ENCODE results near the gene INPP5A.

Gene INPP5A

DNA sequence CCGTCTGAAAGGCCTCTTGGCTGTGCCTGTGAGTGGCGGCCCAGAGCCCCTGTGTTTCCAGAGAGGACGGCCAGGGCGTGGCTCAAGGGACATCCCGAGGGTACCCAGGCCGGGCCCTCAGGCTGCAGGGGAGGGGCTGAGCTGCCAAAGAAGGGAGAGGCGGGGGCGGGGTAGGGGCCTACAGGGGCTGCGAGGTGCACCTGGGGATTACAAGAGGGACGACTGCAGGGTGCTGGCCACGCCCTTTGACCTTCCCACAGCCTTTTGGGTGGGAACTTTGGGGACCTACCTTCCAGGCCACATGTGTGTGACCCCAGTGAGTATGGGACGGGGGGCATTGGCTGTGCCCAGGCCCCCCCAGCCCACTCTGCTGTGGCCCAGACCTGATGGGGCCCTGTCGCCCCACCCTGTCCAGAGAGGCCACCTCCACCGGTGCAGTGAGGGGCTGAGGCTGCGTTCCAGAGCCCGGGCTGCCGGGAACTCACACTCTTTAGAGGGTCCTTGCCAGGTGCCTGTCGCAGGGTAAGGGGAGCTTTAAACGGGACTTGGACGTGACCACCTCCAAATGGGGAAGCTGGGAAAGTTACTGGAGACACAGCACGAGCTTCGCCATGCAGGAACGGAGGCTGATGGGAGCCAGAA, 267.3 kb downstream of the INPP5A start:
- no peak for DNase-seq (ENCODE audit: low read depth)

DNA sequence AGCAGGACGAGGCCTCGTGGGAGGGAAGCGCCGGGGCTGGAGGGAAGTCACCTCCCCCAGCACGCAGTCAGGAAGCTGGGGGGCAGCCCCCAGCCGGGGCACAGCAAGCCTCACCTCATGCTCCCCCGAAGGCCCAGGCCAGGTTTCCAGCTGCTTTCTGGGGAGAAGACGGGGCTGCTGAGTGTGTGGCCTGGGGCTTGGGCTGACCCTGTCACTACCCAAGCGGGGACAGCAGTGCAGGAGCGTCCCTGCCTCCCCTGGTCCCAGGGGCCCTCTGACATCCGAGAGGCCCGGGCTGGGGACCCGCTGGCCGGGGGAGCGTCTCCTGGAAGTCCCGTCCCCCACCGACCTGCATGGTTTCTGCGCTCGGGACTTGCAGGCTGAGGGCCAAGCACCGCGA, 268.0 kb downstream of the INPP5A start:
- DNase-seq (ENCODE audit: low read depth) = no peak

DNA sequence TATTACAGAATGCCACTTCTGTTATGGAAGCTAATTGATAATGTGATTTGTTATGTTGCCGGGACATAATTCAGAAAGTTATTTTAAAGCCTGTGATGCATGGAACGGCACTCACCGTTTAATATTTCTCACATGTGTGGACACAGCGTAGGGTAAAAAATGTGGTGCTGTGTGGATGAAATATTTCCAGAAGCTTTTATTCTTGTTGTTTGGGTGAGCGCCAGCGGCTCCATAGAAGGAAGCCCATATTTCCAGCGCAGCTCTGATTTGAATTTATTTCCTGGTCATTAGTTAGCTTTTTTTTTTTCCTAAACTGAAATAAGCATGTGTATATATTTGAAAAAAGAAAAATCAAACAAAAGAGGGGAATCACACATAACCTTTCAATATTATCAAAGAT, 268.5 kb downstream of the INPP5A start:
- DNase-seq (ENCODE audit: low read depth) = no peak

DNA sequence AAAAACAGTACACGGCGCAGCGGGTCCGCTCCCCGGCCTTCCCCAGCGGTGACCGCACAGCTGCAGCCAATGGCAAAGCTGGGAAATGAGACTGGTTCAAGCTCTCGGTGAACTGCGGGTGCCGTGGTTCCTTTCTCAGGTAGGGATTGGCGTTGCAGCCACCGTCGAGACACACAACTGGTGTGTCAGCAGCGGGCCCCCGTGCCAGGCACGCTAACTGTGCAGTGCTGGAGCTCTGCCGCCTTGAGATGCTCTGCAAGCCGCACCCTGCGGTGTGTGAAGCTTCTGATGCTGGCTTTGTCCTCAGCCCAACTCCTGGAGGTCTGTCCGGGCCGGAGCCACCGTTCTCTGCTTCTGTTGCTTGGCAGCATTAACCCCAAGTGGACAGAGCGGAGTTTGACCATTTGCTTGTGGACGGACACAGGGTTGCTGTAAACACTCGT, 269.0 kb downstream of the INPP5A start:
- DNase-seq (ENCODE audit: low read depth) = no peak

GRCh38 chr10:132807621-132808049, 270.0 kb downstream of the INPP5A start:
- DNase-seq (ENCODE audit: low read depth) = no peak

DNA sequence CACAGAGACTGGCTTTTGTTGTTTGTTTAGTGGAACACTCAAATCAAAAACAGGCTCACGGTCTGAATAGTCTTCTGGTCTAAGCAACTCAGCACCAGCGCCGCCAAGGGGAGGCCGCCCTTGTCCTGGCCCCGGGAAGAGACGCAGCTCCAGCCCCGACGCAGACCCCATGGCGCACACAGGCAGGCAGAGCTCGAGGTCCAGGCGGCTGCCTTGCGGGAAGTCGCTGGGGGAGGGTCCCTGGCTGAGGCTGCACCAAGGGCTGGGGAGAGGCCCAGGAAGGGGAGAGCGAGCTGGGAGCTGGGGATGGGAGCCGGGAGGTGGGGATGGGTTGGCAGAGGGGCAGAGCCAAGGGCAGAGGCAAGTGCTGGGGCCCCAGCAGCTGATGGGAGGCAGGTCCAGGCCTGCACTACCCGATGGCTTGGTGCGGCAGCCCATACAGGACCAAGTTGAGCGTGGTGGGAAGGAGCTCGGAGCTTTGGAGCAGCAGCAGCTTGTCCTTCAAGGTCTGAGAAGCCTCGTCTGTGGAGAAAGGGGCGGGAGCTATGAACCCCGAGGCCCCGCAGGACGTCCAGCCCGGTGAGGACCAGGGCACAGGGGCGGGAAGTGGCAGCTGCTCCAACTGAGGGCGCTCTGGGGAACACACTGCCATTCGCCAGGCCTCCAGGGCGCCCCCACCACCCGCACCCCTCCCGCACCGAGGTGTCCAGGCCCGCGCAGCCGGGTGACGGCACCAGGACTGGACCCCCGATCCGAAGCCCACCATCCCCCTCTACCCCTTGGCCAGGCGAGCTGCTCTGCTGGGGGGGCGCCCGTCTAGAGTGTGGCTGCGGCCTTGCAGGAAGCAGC, 271.0 kb downstream of the INPP5A start:
- DNase-seq (ENCODE audit: low read depth) = no peak

DNA sequence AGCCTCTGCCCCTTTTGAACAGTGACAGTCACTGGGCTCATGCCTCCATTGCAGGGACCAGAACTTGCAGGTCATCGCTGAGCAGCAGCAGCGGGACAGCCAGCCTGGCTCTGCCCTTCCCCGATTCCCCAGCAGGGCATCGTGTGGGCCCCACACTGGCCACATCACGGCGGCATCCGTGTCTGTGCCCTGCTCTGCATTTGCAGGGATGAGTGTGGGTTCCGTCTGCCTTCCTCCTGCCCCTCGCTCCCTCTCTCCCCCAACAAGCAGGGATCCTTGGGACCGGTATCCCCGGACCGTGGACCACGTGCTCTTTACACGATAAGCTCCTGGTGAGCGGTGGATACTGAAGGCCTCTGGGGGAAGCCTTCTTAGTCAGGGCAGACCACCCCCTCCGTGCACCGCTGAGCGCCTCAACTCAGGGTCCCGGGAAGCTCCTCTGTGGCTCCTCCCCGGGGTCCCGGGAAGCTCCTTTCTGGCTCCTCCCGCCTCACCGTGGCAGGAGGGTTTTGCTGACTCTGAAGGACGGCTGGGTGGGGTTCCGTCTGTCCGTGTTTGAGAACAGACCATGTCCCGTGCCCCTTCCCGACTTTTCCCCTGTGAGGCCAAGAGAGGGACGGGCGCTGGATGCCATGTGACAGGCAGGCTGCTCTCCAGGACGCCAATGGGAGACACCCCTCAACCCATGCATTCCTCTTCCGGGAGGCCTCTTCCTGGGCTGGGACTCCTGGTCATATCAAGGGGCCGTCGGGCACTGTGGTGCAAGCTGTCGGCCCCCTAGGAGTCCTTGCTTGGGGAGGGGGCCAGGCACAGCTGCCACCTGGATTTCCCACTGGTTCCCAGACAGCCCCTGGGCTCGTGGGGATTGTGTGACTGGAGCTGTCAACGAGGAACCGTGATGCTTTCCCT, 271.9 kb downstream of the INPP5A start:
- no peak for DNase-seq (ENCODE audit: low read depth)

DNA sequence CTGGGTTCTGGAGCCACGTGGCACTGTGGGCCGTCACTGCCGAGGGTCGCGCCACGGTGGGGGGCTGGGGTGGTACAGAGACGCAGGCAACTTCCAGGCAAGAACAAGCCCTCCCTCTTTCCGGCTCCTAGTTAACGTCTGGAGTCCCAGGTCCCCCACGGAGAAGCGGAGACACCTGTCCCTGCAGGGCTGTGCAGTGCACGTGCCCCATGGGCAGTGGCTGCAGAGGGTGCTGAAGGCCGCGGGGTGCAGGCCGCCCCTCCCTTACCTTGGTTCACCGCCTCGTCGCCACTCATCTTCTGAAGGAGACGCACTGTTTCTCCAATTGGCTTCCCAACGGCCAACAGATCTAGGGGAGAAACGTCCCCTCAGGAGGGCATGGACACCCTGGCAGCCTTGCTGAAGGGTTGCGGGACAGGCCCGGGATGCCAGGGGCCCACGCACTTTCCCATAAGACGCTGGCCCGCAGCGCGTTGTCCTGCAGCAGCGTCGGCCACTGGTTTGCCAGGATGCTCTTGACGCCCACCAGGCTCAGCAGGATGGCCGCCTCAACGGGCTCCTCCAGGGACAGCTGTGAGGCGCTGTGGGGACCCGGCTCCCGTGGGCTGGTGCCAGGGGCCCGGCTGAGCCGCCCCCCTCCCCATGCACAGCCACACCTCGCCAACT, 272.7 kb downstream of the INPP5A start:
- DNase-seq (ENCODE audit: low read depth) = no peak

- no peak for DNase-seq (ENCODE audit: low read depth)
These were observed 273.5 kb downstream of the INPP5A start for GRCh38 chr10:132810807-132811700.

DNA sequence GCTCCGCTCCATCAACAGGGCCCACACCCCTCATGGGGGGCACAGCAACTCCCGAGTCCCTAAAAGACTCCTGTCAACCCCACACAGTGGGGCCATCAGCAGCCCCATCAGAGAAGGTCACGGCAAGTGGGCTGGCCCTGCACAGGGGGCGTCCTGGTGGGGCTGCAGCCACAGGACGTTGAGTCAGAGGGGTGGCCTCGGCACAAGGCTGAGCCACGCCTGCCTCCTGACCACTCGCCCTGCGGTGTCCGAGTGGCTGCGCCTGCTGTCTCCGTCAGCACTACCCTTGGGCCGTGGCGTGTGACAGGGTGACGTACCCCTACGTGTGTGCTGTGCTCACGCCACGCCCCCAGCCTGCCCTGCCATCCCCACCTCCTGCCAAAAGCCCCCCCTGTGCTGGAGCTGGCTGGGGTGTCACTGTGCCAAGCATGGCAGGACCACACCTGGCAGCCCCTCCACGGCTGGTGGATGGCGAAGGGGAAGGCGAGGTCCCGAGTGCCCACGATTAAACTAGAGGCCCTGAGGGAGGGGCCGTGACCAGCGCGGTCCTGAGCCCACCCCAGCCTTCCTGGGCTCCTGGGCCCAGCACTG, 274.4 kb downstream of the INPP5A start:
- DNase-seq (ENCODE audit: low read depth) = no peak

DNA sequence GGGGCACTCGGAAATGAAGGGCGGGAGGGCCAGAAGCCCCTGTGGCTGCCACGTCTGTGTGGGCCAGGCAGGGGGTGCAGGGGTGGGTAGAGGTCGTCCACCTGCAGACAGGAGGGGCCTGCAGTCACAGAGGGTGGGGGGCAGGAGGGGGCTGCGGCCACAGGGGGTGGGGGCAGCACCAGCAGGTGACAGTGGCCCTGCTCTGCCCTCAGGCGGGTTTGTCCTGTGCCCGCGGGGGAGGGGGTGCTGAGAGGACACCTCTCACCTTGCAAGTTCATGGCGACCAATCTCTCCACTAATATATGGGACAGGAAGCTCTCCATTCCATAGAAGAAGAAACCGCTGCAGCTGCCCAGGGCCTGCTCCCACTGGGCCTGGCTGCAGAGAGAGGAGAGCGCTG, 274.9 kb downstream of the INPP5A start:
- no peak for DNase-seq (ENCODE audit: low read depth)

DNA sequence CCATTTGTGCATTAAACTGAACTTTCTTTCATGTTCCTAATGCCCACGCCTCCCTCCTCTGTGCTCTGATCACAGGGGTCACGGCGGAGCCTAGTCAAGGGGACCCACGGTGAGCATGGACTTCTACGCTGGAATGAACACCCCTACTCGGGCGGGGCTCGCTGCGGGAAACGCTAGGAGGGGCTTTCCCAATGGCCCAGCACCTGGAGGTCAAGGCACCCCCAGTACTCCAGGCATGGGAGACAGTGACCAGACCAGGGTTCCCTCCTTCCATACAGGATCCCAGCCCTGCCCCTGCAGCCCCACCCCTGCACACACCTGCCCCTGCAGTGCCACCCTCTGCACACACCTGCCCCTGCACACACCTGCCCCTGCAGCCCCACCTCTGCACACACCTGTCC, 275.4 kb downstream of the INPP5A start:
- no peak for DNase-seq (ENCODE audit: low read depth)

DNA sequence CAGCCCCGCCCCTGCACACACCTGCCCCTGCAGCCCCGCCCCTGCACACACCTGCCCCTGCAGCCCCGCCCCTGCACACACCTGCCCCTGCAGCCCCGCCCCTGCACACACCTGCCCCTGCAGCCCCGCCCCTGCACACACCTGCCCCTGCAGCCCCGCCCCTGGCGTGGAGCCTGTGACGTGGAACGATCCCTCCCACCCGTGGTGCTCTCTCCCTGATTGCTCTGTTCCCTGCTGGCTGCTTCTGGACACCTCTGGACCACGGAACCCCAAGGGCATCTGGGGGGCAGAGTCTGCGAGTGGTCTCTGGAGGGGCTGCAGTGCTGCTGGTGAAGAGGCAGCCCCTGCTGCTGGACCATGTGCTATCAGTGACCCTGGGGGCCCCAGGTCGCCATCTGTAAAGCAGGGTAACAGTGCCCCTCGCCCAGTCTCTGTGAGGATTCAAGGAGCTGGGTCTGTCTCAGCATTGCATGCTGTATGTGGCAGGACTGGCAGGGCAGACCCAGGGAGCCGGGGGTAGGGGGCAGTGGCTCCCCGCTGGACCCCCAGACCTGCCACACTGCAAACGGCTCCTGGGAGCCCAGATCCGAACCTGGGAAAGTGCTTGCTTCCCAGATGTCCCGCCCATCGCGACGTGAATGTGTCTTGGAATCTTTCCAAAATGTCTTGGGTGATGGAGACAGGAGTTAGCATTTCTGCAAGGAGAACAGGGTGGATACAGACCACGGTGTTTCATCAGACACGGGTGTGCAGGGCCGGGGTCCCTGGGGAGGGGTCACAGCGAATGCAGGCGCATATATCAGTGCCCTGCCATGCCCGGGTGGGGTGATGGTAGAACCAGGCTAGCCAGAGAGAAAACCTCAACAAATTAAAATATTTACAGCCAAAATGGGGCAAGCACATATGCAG, 276.2 kb downstream of the INPP5A start:
- no peak for DNase-seq (ENCODE audit: low read depth)

DNA sequence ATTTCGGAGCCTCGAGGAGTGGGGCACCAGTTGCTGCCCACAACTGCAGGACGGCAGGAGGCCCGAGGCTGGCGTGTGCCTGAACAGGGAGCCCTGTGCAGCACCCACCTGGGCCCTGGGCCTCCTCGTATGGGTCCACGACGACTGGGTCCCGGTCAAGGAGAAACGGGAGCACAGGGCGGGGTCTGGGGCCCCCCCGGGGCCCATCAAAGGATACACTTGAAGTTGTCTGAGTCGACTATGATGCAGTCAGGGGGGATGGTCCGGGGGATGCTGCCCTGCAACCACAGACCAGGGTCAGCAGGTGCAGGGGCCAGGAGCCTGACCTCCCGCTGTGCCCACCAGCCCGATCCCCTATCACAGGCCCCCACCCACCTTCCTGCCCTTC, 276.9 kb downstream of the INPP5A start:
- DNase-seq (ENCODE audit: low read depth) = no peak

DNA sequence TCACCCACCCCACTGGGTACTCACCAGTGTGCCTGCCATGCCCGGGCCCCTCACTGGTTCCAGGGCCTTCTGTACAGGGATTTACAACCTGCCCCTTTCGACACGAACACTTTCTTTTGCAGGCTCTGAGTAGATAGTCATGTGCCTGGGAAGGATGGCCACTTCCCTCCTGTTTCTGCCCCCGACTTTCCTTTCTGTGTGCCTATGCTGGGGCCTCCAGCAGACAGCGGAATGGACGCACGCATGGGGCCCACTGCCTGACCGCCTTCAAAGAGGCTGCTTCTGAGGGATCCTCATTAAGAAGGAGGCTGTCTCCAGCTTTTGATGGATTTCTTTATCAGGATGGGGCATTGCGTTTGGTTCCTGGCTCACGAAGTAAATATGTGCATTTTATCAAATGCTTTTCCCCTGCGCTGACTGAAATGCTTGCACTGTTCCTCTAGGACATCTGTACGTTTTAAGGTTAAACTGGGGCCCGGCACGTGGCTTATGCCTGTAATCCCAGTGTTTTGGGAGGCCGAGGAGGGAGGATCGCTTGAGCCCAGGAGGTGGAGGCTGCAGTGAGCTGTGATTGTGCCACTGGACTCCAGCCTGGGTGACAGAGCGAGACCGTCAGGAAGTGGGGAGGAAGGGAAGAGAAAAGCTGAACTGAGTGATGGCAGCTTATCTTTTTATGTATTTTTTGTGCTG, 277.7 kb downstream of the INPP5A start:
- DNase-seq (ENCODE audit: low read depth) = no peak

DNA sequence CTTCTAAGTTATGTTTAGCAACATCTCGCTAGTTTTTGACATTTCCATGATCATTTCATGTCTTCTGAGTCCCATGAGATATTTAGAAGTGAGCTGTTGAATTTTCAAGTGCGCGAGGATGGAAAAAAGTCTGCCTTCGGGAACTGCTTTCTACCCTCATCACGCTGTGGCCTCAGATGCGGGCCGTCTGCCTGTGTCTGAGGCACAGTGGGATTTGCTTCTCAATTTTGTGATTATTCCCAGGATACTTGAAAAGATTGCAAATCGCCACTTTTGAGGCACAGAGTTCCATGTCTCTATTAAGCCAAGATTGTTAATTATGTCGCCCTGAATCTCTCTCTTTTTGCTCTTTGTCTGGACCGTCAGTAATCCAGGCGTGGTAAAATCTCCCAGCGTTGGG, 279.1 kb downstream of the INPP5A start:
- no peak for DNase-seq (ENCODE audit: low read depth)

GRCh38 chr10:132817701-132818211, 280.2 kb downstream of the INPP5A start:
- no peak for DNase-seq (ENCODE audit: low read depth)

DNA sequence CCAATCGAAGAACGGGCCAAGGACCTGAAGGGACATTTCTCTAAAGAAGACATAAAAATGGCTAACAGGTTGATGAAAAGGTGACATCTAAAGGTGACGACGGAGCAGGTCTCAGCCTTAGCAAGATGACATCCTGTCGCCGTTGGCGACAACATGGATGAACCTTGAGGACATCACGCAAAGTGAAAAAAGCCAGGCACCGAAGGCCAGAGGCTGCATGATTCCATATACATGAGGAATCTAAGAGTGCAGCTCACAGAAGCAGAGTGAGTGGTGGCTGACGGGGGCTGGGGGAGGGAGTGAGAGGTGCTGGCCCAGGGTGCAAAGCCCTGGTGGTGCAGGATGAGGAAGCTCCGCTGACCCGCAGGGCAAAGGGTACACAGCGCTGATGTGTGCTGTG, 282.5 kb downstream of the INPP5A start:
- no peak for DNase-seq (ENCODE audit: low read depth)

All from amniotic epithelial cell (primary cell).